GM19023 (cell line): ENCODE results near the gene KCNQ4.

Experiments used
- ATAC-seq: cut with Tn5 transposase; IDR thresholded peaks from one replicate; pipeline ENCODE4 v1.9.1; 2021; ENCODE audit warnings: mild to moderate bottlenecking, moderate library complexity; ENCODE audit not compliant: unreplicated experiment

The KCNQ4 gene

DNA sequence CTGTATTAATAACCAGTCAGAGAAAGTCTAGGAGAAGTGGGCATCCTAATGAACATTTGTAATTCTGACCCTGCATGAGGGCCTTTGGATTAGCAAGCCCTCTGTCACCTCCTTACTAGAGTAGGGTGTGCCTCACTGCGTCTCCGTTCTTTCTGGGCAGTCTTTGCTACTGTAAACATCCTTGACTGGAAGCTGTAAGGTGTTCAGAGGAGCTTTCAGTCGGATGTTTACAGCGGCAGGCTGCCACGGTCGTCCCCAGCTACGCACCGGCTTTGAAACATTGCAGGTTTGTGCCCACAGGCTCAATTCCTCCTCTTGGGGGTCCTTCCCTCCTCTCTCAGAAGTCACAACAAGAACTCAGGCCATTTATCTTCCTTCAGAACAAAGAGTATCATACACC lies 29.4 kb upstream of the KCNQ4 start:
- no peak for ATAC-seq

DNA sequence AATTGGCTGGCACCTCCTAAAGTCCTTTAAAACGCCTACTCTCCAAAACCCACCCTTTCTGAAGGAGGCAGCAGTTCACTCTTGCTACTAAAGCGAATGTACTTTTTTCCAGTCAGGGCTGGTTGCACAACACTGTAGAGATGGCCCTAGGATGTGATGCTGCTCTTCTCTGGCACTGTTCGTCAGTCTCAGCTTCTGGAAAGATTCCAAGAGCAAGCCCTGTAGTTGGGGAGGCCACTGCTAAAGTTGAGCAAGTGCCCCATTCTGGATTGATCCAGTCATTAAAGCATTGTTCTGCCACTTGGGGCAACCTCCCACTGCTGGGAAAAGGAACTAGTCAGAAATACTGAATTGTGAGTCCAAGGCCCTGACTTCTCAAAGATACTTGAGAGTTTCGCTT lies 28.5 kb upstream of the KCNQ4 start:
- no peak for ATAC-seq

DNA sequence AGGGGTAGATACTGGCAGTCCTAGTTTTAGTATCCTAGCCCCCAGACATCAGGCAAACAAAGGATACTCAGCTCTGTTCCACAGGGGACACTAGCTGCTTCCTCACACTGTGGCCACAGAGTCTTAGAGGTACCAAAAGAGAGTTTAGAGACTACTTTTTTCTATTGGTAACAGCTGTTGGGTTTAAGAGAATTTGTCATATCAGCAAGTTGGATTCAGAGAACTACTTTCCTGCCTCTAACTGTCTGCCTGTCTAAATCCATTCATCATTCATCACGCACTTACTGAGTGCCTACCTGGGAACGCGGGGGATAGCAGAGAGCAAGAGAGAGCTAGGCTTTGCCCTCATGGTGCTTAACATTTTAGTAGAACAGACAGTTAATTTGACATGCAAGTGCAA lies 27.1 kb upstream of the KCNQ4 start:
- no peak for ATAC-seq

DNA sequence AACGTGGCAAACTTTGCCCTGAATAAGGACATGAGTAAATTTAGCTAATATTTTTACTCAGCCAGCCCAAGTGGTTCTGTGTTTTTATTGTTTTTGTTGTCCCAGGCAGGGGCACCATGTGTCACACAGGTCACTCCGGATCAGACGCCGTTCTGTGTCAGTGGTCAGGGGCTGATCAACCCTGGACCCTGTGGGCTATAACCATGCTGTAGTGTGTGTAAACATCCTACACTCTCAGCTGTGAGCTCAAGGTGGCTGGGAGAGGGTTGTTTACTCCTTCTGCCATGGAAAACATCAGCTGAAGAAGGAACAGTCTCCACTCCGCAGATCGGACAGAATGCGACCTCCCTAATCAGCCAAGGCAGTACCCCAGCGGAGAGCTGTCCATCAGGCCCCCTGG lies 26.5 kb upstream of the KCNQ4 start:
- no peak for ATAC-seq

DNA sequence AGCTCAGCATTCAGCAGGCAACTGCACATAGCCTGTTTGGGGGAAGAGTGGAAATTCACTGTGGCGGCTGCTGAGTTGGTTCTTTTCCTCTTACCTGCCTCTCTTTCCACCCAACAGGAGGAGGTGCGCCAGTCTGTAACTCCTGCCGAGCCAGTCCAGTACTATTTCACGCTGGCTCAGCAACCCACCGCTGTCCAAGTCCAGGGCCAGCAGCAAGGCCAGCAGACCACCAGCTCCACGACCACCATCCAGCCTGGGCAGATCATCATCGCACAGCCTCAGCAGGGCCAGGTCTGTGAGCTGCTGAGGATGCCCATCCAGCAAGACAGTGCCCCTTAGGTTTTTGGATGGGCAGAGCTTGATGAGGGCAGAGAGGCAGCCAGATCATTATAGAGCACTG lies 25.6 kb upstream of the KCNQ4 start:
- no peak for ATAC-seq

DNA sequence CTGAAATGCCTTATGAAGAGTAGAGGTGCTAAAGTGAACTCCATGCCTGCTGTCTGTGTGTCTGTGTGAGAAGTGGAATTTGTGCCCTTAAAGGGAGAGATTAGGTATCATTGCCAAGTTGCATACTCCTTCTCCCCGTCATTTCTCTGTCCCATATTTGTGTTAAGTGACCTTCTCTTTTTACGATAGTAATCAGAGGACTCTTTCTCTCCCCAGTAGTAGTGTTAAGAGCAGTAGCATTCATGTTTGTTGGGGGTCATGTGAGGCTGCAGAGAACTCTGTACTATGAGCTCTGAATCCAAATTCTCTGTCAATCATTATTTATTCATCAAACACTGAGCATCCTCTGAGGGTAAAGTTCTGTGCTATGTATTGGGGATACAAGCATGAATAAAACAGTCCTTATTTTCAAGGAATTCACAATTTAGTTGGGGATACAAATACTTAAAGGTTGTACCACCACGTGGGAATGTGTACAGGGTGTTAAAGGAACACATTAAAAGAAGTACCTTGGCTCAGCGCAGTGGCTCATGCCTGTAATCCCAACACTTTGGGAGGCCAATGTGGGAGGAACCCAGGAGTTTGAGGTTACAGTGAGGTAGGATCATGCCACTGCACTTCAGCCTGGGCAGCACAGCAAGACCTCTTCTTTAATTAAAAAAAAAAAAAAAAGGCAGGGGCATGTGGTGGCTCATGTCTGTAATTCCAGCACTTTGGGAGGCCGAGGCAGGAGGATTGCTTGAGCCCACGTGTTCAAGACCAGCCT lies 24.8 kb upstream of the KCNQ4 start:
- ATAC-seq = no peak

DNA sequence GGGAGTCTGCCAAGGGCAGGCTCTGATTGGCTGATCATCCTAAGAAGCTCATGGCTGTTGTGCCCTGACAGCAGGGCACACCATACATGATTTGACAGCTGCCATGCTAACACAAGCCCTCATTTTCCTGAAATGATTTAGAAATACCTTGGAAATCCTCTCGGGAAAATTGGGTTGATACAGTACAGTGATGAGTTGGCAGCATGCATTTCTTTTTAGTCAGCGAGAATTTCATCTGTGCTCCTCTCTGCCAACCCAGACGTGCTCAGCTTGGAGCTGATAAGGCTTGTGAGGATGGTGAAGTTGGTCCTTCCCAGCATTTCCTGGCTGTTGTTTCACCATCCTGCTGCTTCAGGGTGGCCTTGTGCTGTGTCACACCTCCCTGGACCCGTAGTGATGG lies 22.6 kb upstream of the KCNQ4 start:
- no peak for ATAC-seq

DNA sequence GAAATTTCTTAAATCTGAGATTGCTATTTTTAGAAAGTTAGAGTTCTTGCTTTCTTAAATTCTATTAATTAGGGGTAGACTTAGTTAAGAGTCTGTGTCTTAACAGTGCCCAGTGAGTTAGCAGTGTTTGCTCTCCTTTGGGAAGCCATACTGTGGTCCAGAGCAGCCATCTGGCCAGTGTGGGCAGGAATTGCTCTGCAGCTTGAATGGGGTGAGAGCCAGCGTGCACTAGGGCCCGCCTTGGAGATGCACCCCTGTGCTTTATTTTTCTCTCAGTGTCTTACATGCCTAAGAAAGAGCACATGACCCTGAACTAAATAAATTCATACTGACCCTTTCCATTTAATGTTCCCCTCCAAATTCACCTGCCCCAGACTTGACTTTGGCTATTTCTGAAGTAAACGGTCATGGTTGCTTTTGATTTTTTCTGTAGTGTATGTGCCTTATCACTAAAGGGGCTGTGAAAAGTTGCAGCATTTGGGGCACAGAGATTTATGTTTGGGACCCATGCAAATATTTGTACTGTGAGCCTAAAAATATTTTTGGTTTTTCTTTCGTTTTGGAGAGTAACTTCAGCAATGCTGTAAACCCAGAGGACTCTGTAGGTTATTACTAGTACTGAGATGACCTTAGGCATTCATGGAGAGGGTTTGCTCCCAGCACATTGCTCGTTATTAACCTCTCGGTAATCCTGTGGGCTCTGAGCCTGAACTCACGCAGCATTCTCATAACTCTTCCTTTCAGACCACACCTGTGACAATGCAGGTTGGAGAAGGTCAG lies 21.3 kb upstream of the KCNQ4 start:
- no peak for ATAC-seq

DNA sequence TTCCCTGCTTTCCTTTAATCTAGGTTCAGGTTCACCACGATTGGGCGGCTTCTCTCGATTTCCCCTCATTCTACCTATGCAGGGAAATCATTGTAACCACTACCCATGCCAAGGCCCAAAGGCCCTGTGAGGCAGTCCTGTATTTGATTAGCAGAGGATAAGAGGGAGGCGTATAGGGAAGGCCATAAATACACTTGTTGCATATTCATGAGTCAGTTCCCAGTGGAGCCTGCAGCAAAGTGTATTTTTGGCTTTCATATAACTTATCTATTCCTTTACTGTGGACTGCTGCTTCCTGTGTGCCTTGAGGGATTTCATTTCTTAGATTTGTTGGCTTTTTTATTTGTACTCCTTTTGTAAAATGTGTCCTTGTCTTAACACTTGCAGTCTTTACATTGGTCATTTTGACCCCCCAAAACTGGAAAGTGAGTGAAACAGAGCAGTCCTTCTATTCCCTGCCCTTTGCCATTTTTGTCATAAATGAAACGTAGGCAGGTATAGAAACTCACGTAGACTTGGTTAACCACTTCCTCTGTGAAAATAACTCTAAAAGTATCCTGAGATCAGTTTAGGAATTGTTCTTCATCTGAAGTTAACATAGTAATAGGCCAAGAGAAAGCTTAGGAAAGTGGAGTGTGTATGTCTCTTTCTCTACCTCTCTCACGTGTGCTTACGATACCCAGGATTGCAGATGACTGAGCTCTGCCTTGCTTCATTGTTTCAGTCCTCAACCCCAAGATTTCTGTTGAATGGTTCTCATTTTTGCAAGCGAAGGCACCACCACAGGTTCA lies 19.6 kb upstream of the KCNQ4 start:
- no peak for ATAC-seq

DNA sequence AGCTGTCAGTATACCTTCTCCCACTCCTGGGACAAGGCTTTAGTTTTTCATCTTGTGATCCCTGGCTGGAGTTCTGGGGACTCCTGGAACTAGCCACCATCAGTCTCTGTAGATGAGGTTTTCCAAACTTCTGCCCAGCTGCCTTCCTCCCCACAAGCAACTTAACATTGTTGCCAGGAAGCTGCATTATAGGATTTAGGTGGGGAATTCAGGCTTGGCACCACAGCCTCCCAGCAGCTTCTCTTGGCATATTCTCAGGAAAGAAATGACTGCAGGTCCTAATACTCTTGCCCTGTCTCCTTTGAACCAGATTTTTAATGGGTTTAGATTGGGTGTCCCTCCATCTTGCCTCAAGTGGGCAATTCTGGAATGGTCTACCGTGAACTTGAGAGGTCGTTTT lies 18.6 kb upstream of the KCNQ4 start:
- no peak for ATAC-seq

DNA sequence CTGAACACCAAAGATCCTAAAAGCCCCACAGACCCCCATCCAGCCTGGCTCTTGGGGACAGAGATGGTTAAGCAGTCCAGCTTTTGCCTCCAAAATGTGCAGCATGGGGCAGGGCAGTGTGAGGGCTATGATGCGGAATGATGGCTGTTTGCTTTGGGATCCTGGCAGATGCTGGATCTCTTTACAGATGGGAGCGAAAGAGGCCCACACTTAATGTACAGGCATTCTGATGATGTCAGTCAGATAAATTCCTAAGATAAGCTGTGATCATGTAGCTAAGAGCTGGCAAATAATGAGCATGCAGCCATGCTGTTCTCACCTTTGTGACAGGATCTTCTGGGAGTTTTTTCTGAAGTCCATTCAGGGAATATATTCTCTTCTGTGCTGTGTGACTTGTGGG lies 17.6 kb upstream of the KCNQ4 start:
- ATAC-seq = no peak

DNA sequence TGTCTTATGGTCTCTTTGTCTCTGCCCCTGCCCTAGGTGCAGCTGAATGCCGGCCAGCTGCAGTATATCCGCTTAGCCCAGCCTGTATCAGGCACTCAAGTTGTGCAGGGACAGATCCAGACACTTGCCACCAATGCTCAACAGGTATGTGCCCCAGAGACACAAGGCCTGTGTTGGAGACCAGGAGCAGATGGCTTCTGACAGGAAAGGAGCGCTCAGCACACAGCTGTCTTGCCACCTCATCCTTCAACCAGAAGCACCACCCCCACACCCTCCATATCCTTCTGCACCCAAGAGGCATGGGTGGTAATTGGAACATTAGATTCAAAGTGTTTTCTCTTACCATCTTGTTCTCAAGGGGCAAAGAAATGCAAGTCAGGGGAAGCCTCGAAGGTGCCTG lies 17.0 kb upstream of the KCNQ4 start:
- no peak for ATAC-seq

DNA sequence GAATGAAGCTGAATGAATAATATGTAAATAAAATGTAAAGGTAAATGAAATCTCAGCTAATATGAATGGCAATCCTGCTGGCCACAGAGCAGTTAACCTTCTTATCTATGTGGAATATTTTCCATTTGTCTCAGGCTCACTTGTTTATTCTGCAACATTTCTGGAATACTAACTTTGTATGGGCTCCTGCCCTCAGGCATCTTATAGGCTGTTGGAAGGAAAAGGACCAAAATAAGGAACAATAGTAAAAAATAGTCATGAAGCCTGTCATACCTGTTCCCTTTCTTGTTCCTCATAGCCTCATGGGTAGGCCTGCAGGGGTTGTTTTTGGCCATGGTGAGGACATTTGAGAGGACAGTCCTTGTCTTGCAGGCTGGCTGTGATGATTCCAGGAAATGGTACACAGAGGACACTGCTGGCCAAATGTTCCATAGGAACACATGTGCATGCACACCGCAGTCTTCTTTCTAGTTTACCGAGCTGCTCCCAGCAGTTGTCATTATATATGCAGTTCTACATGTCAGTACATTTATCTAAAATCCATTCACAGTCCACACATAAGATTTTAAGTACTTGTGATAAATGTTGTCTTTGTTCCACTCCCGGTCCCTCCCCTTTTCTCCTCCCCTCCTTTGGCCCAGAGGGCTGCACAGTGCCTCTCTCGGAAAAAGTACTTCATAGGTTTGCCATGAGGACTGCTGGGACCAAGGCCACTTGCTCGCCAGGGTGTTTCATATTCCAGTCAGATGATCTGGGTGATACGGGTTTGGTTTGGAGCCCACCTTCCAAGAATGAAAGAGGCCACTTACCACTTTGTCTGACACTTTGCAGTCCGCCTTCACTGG lies 15.2 kb upstream of the KCNQ4 start:
- no peak for ATAC-seq

DNA sequence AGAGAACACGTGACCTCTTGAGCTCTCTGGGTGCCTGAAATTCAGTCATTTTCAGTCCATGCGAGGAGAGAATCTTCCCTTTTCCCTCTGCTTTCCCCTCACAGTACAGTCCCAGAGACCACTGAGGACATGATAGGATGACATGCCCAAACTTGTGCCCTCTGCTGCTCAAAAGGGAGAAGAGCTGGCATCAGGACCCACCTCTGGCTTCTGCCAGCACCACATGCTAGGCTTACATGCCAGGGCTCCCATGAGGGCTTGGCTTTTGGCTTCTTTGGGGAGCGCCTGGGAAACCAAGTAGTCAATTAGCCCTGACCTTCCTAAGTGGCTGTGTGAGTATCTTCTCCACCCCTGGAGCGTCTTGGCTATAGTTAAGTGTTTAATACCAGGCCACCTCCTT lies 13.8 kb upstream of the KCNQ4 start:
- ATAC-seq = no peak

DNA sequence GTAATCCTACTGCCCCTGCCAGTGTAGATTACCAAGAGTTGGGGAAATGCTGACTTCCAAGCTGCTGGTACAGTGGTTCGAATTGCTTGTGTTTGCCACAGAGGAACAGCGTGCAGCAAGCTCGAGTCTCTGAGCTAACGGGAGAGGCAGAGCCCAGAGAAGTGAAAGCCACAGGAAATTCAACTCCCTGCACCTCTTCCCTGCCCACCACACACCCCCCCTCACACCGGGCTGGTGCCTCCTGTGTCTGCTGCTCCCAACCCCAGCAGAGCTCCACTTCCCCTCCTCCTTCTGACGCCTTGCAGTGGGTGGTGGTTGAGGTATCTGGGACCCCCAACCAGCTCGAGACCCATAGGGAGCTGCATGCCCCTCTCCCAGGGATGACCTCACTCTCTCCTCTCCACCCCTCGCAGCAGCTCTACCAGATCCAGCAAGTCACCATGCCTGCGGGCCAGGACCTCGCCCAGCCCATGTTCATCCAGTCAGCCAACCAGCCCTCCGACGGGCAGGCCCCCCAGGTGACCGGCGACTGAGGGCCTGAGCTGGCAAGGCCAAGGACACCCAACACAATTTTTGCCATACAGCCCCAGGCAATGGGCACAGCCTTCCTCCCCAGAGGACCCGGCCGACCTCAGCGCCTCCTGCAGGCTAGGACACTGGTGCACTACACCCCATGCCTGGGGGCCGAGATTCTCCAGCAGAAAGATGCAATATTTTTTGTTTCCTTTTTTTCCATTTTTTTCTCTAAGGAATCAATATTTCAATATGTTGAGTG lies 13.1 kb upstream of the KCNQ4 start:
- no peak for ATAC-seq

DNA sequence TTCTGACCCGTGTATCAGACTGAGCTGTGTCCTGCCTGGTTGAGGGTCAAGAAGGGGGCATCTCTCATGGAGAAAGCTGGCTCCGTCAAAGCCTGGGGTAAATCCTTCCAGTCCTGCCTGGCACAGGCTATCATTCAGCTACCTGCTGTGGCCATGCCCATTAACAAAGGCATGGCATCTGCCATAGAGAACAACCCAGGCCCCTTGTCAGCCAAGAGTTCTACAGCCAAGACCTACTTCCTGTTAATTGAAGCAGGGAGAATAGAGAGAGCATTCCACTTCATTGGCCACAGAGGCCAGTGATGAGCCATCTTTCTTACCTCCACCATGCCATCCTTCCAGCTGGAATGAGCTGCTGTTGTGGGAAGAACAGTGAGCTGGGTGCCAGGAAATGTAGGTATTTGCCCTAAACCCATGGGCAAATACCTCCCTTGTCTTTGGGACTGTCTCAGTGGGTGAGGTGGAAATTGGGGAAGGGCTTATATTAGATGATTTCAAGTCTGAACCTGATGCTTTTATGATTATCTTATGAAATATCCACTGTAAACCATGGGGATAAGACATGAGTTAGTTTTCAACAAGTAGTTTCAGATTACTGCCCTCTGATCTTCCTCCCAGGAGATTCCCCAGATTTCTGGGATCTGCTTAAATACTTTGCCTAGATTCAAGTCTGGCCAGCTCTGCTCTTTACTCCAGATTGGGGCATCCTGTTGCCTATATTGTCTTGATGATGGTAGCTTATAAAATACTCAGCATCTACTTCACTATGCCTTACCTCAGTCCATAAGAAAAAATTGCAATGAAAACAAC lies 11.2 kb upstream of the KCNQ4 start:
- no peak for ATAC-seq

DNA sequence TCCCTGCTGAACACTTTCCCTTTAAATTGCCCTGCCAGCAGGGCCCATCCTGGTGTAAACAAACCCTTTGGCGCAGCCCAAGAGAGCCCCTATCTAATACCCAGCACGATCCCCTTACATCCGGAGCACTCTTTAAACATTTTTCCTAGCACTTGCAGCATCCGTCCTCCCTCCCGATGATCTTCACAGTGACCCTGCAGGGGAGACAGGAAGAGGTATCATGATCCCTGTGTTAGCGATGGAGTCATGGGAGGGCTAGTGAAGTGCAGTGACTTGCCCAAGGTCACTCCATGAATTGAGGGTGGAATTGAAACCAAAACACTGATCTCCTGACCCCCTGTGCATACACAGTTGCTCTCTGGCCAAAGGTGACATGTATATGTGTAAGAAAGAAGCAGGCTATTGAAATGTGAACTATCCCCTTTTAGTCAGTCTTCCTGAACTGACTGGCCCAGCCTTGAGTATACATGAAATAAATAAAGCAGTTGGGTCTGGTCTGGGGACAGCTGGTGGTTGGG lies 9.8 kb upstream of the KCNQ4 start:
- ATAC-seq = no peak

DNA sequence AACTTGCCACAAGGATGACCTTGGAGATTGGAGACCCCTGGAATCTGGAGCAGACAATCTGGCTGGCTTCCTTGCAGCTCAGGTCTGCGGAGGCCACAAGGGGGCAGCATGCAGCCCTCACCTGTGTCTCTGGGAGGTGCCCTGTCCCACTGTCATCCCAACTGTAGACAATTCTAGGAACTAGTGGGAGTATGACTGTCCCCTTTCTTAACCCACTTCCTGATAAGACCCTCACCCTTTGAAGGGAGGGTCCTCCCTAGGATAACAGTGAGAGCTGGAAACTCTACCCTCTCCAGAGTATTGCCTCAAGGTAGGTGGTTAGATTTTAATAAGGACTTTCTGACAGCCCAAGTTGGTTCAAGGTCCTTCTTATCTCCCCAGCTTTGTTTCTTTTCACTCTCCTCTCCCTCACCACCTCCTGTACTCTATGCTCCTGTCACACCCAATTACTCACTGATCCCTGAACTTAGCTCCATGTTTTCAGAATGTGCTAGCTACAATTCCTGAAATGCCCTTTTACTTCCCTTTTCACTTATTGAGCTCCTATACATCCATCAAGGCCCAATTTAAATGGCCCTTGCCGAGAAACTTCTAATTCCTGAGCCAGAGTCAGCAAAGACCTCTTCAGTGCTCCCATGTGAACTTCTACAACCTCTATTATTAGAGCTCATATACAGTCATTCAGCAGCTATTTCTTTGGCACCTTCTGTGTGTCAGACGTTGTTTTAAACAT lies 9.2 kb upstream of the KCNQ4 start:
- no peak for ATAC-seq
